Suprapubic skin (tissue), 4 donors: ENCODE results near the gene HIF3A. TPM values are rescaled to one million over a fixed set of nuclear protein-coding genes. Genes with fewer than 3 reads are reported as not detected.

Experiments
- DNase-seq, 2 donors: peaks; one replicate each; pipeline ENCODE4 v3.0.0-alpha.2; 2019; ENCODE audit warnings: low spot score in 2 of 2
- H3K27ac ChIP-seq: fragments of 200-600 bp; sonication (generic); one replicate; pipeline ENCODE4 v1.5.1; 2019
- H3K27me3 ChIP-seq: fragments of 200-600 bp; sonication (generic); one replicate; pipeline ENCODE4 v1.5.1; 2019
- H3K36me3 ChIP-seq: fragments of 200-600 bp; sonication (generic); one replicate; pipeline ENCODE4 v1.5.1; 2019
- H3K4me1 ChIP-seq: fragments of 200-600 bp; sonication (generic); one replicate; pipeline ENCODE4 v1.5.1; 2019
- H3K4me3 ChIP-seq: fragments of 200-600 bp; sonication (generic); one replicate; pipeline ENCODE4 v1.5.1; 2019; ENCODE audit warnings: mild to moderate bottlenecking
- H3K9me3 ChIP-seq: fragments of 200-600 bp; sonication (generic); one replicate; pipeline ENCODE4 v1.5.1; 2019
- CTCF ChIP-seq, 2 donors: fragments of 200-600 bp in 1 of 2; fragments of 450-650 bp in 1 of 2; sonication (generic) in 1 of 2; IDR thresholded peaks; one replicate each; pipeline ENCODE4 v1.5.1; 2016 to 2019; ENCODE audit warnings: antibody characterized with exemption in 2 of 2, mild to moderate bottlenecking in 1 of 2, moderate library complexity in 1 of 2
- EP300 ChIP-seq: sonication (generic); formaldehyde crosslinking; IDR thresholded peaks from one replicate; pipeline ENCODE4 v1.6.1; 2017; ENCODE audit warnings: antibody characterized with exemption
- POLR2A ChIP-seq, 2 donors: fragments of 450-650 bp; IDR thresholded peaks; one replicate each; pipeline ENCODE4 v1.6.1; 2017; ENCODE audit warnings: antibody characterized with exemption in 2 of 2, mild to moderate bottlenecking in 2 of 2, moderate library complexity in 2 of 2
- POLR2AphosphoS5 ChIP-seq, 3 donors: sonication (generic); formaldehyde crosslinking; IDR thresholded peaks; one replicate each; pipeline ENCODE4 v1.6.1; 2017; ENCODE audit warnings: antibody characterized with exemption in 3 of 3
- WGBS: methylation state at CpG from one replicate; pipeline ENCODE4 v1.1.5; 2018; 5-methylcytosine and 5-hydroxymethylcytosine counted together
- total RNA-seq, 4 donors: library from RNA; depleted of rRNA; stranded (reverse); fragments of >200 nt; gene quantifications; one replicate each; pipeline ENCODE4 v1.1.0, GENCODE V29; 2016

HIF3A gene
- total RNA-seq, 4 donors from 2014 or later, result 6.6 to 30.0 (median 18.5) TPM

GRCh38 chr19:46289724-46290619 lies 6.9 kb upstream of the HIF3A start:
- Histone ChIP-seq H3K9me3 (peaks cover 4% of the 10 kb centered on the region), H3K36me3 (no peaks in the 10 kb centered on the region), H3K4me1 (no peaks in the 10 kb centered on the region), H3K27me3 (no peaks in the 10 kb centered on the region), H3K27ac (no peak overlapping the region), H3K4me3 (no peak overlapping the region)
- WGBS, result 80% methylated on average over 4 of the region's 4 CpGs
- no peak for TF ChIP-seq POLR2A (IDR thresholded peaks at IDR 0.05)
- no peak for TF ChIP-seq CTCF (IDR thresholded peaks at IDR 0.05)
- no peak for TF ChIP-seq EP300
- no peak for TF ChIP-seq POLR2AphosphoS5 (IDR thresholded peaks at IDR 0.05)
- no peak for DNase-seq

- Histone ChIP-seq H3K27me3 (peaks cover 3% of the 10 kb centered on the region), H3K4me1 (peaks cover 5% of the 10 kb centered on the region), H3K4me3 (no peak overlapping the region), H3K27ac (no peak overlapping the region), H3K9me3 (peaks cover 4% of the 10 kb centered on the region), H3K36me3 (no peaks in the 10 kb centered on the region)
- DNase-seq, result no peak
- TF ChIP-seq CTCF (IDR thresholded peaks at IDR 0.05) (no peak), POLR2A (IDR thresholded peaks at IDR 0.05) (no peak), EP300 (no peak), POLR2AphosphoS5 (IDR thresholded peaks at IDR 0.05) (no peak)
Measured at GRCh38 chr19:46291829-46292228, 5.0 kb upstream of the HIF3A start.

- TF ChIP-seq POLR2AphosphoS5 (IDR thresholded peaks at IDR 0.05), result no peak
- no peak for TF ChIP-seq POLR2A (IDR thresholded peaks at IDR 0.05)
- TF ChIP-seq CTCF (IDR thresholded peaks at IDR 0.05), result no peak
- TF ChIP-seq EP300, result no peak
- no peaks in the 10 kb centered on the region for H3K36me3 ChIP-seq
- H3K27me3 ChIP-seq, result peaks cover 4% of the 10 kb centered on the region
- peaks cover 4% of the 10 kb centered on the region for H3K9me3 ChIP-seq
- WGBS, result 66% methylated on average over 6 of the region's 6 CpGs
- peaks cover 32% of the 10 kb centered on the region for H3K4me1 ChIP-seq
- DNase-seq, result no peak
- H3K27ac ChIP-seq, result no peak overlapping the region
- H3K4me3 ChIP-seq, result no peak overlapping the region
Measured at GRCh38 chr19:46294494-46294893, 2.3 kb upstream of the HIF3A start.

- H3K27ac ChIP-seq, result no peak overlapping the region
- peaks cover 4% of the 10 kb centered on the region for H3K9me3 ChIP-seq
- DNase-seq, result no peak
- 70% methylated on average over 5 of the region's 5 CpGs for WGBS
- no peak for TF ChIP-seq POLR2AphosphoS5 (IDR thresholded peaks at IDR 0.05)
- TF ChIP-seq CTCF (IDR thresholded peaks at IDR 0.05), result no peak
- TF ChIP-seq POLR2A (IDR thresholded peaks at IDR 0.05), result no peak
- no peak for TF ChIP-seq EP300
- peaks cover 4% of the 10 kb centered on the region for H3K27me3 ChIP-seq
- H3K4me1 ChIP-seq, result peaks cover 43% of the 10 kb centered on the region
- H3K4me3 ChIP-seq, result no peak overlapping the region
- H3K36me3 ChIP-seq, result no peaks in the 10 kb centered on the region
Measured at GRCh38 chr19:46295401-46296201, 1.2 kb upstream of the HIF3A start.

- TF ChIP-seq CTCF (IDR thresholded peaks at IDR 0.05) (no peak), POLR2AphosphoS5 (IDR thresholded peaks at IDR 0.05) (no peak), EP300 (no peak), POLR2A (IDR thresholded peaks at IDR 0.05) (no peak)
- WGBS, result 59% methylated on average over 3 of the region's 3 CpGs
- DNase-seq, result no peak
- no peak overlapping the region for H3K4me3 ChIP-seq
- H3K36me3 ChIP-seq, result no peaks in the 10 kb centered on the region
- H3K27me3 ChIP-seq, result peaks cover 4% of the 10 kb centered on the region
- H3K4me1 ChIP-seq, result peaks cover 48% of the 10 kb centered on the region
- peaks cover under 1% of the 10 kb centered on the region for H3K9me3 ChIP-seq
- no peak overlapping the region for H3K27ac ChIP-seq
Measured at GRCh38 chr19:46296202-46296480, 701 bp upstream of the HIF3A start.
